Motor neuron (in vitro differentiated cells): ENCODE results near the gene FIBCD1. TPM values are rescaled to one million over a fixed set of nuclear protein-coding genes. Genes with fewer than 3 reads are reported as not detected.
"Not testable (repeated sequence)": the region's sequence is repeated elsewhere in the genome, so short reads cannot be mapped to it uniquely, and the experiment has no call there.

Source experiments
- ATAC-seq, 8 experiments: fragments of 200-7000 bp; cut with Tn5 transposase; replicated peaks in 6 of 8; 2 replicates each; pipeline ENCODE4 v1.8.0; 2021; ENCODE audit warnings: mild to moderate bottlenecking in 8 of 8, moderate library complexity in 8 of 8
- H3K27ac ChIP-seq, 2 donors: fragments of 250-450 bp; sonication (Bioruptor Pico); 2 replicates each; pipeline ENCODE4 v1.9.0; 2021; ENCODE audit warnings: antibody characterized with exemption in 2 of 2, mild to moderate bottlenecking in 2 of 2, moderate library complexity in 1 of 2
- H3K4me1 ChIP-seq, 2 donors: fragments of 250-450 bp; sonication (Bioruptor Pico); replicated peaks in 1 of 2; 2 replicates each; pipeline ENCODE4 v1.6.1; 2021; ENCODE audit warnings: antibody characterized with exemption in 2 of 2, mild to moderate bottlenecking in 2 of 2, moderate library complexity in 1 of 2
- H3K4me3 ChIP-seq, 5 donors: fragments of 250-450 bp; sonication (Bioruptor Pico); 2 replicates each; pipeline ENCODE4 v1.9.0; 2021; ENCODE audit warnings: antibody characterized with exemption in 5 of 5, mild to moderate bottlenecking in 5 of 5, moderate library complexity in 4 of 5
- WGBS, 10 experiments: fragments of 450-650 bp; shearing (Covaris generic); methylation state at CpG; one replicate each; pipeline ENCODE4 v1.0.0; 2022; 5-methylcytosine and 5-hydroxymethylcytosine counted together
- in situ Hi-C, 9 experiments: fragments of 400-800 bp; cut with MboI; loops; one replicate each; pipeline ENCODE4 v1.15.0; 2021; ENCODE audit warnings: low sequenced_read_pairs in 9 of 9, low pct_unique_long_range_greater_than_20kb in 2 of 9; ENCODE audit not compliant: unreplicated experiment in 9 of 9
- total RNA-seq, 8 experiments: library from RNA; unstranded; fragments of 300-600 nt; gene quantifications; 2 replicates each; pipeline versions ENCODE4 v1.2.3 to v1.2.4, GENCODE V29; 2022

FIBCD1 gene
- total RNA-seq, 8 experiments from 2014 or later: 0.40 to 2.4 (median 0.54) TPM

- H3K27ac ChIP-seq: peak overlapping the region; percentile 27 to 69
- H3K4me3 ChIP-seq: no peak overlapping the region
- in situ Hi-C loops: no loop called here
- 0 to 80% (median 66%) methylated on average over 1 to 4 of the region's 26 CpGs; no CpG with 5 or more reads in 4 of the 10 experiments for WGBS, 10 experiments
- H3K4me1 ChIP-seq: peaks cover 14 to 16% of the 10 kb centered on the region in 2 donors
- peak in 1 of 8 experiments; percentile 5 for ATAC-seq
These were observed 27.6 kb downstream of the FIBCD1 start for GRCh38 chr9:130911254-130912049.

- ATAC-seq, in situ Hi-C loops, H3K4me3 ChIP-seq: not testable (repeated sequence)
- H3K4me1 ChIP-seq: peaks cover 17 to 20% of the 10 kb centered on the region in 2 donors
- WGBS, 10 experiments: no CpG with 5 or more reads among the region's 1 CpG
- H3K27ac ChIP-seq: peak overlapping the region in 1 of 2 donors; percentile 69
These were observed 28.4 kb downstream of the FIBCD1 start for GRCh38 chr9:130910670-130911069.

- H3K4me3 ChIP-seq, H3K27ac ChIP-seq, ATAC-seq, in situ Hi-C loops: not testable (repeated sequence)
- H3K4me1 ChIP-seq: peaks cover 17 to 20% of the 10 kb centered on the region in 2 donors
- WGBS, 10 experiments: 94% methylated on average over 3 of the region's 27 CpGs; no CpG with 5 or more reads in 9 of the 10 experiments
These were observed 29.0 kb downstream of the FIBCD1 start for GRCh38 chr9:130910041-130910440.

GRCh38 chr9:130908878-130909355, 30.1 kb downstream of the FIBCD1 start:
- ATAC-seq: no peak

GRCh38 chr9:130908146-130908877, 30.7 kb downstream of the FIBCD1 start:
- in situ Hi-C loops: no loop called here
- H3K4me3 ChIP-seq: no peak overlapping the region
- peak in 2 of 8 experiments; percentile 13 to 43 for ATAC-seq
- WGBS, 10 experiments: 40 to 100% (median 75%) methylated on average over 1 to 6 of the region's 22 CpGs
- H3K27ac ChIP-seq: peak overlapping the region; percentile 49 to 70
- peaks cover 13 to 17% of the 10 kb centered on the region in 2 donors for H3K4me1 ChIP-seq

More at GRCh38 chr9:130908878-130909355, 30.1 kb downstream of the FIBCD1 start:
- H3K27ac ChIP-seq: peak overlapping the region; percentile 49 to 70
- in situ Hi-C loops: no loop called here
- WGBS, 10 experiments: no CpG with 5 or more reads among the region's 19 CpGs
- no peak overlapping the region for H3K4me3 ChIP-seq
- H3K4me1 ChIP-seq: peaks cover 17 to 19% of the 10 kb centered on the region in 2 donors

- Histone ChIP-seq H3K4me3 (no peak overlapping the region), H3K27ac (peak overlapping the region; percentile 57 to 58), H3K4me1 (peaks cover 13 to 23% of the 10 kb centered on the region in 2 donors)
- WGBS, 10 experiments: 60 to 100% (median 69%) methylated on average over 2 to 11 of the region's 21 CpGs; no CpG with 5 or more reads in 3 of the 10 experiments
- in situ Hi-C loops: no loop called here
- peak in 2 of 8 experiments; percentile 15 to 46 for ATAC-seq
These were observed 32.2 kb downstream of the FIBCD1 start for GRCh38 chr9:130906735-130907416.

GRCh38 chr9:130905902-130906734, 32.9 kb downstream of the FIBCD1 start:
- Histone ChIP-seq H3K27ac (peak overlapping the region in 1 of 2 donors; percentile 57), H3K4me3 (no peak overlapping the region), H3K4me1 (peaks cover 13 to 21% of the 10 kb centered on the region in 2 donors)
- 54 to 100% (median 73%) methylated on average over 1 to 4 of the region's 24 CpGs; no CpG with 5 or more reads in 6 of the 10 experiments for WGBS, 10 experiments
- in situ Hi-C loops: no loop called here
- peak in 5 of 8 experiments; percentile 11 to 58 (median 24) for ATAC-seq

GRCh38 chr9:130905125-130905901, 33.7 kb downstream of the FIBCD1 start:
- WGBS, 10 experiments: 33 to 100% (median 83%) methylated on average over 1 to 14 of the region's 24 CpGs; no CpG with 5 or more reads in 1 of the 10 experiments
- no peak for ATAC-seq
- peaks cover 13 to 17% of the 10 kb centered on the region in 2 donors for H3K4me1 ChIP-seq
- peak overlapping the region; percentile 35 to 57 for H3K27ac ChIP-seq
- no peak overlapping the region for H3K4me3 ChIP-seq
- in situ Hi-C loops: no loop called here

GRCh38 chr9:130904070-130905044, 34.7 kb downstream of the FIBCD1 start:
- no peak for ATAC-seq
- in situ Hi-C loops: no loop called here
- no peak overlapping the region for H3K4me3 ChIP-seq
- H3K4me1 ChIP-seq: peaks cover 13 to 17% of the 10 kb centered on the region in 2 donors
- H3K27ac ChIP-seq: peak overlapping the region; percentile 24 to 57
- WGBS, 10 experiments: 73 to 89% (median 82%) methylated on average over 3 to 13 of the region's 48 CpGs; no CpG with 5 or more reads in 3 of the 10 experiments

GRCh38 chr9:130903194-130904069, 35.6 kb downstream of the FIBCD1 start:
- Histone ChIP-seq H3K27ac (peak overlapping the region in 1 of 2 donors; percentile 57), H3K4me1 (peaks cover 13 to 17% of the 10 kb centered on the region in 2 donors), H3K4me3 (no peak overlapping the region)
- WGBS, 10 experiments: 40 to 91% (median 80%) methylated on average over 1 to 4 of the region's 25 CpGs; no CpG with 5 or more reads in 7 of the 10 experiments
- in situ Hi-C loops: no loop called here
- ATAC-seq: no peak
